Mucosa of rectum (tissue), 2 donors: ENCODE data around the gene COL18A1.

ENCODE experiments used
- H3K27ac ChIP-seq, 2 donors: one replicate each; pipeline ENCODE4 v1.7.0; 2013; ENCODE audit warnings: inconsistent platforms in 2 of 2, low read depth in 2 of 2, low read length in 2 of 2
- H3K27me3 ChIP-seq, 2 donors: one replicate each; pipeline ENCODE4 v1.7.0; 2013; ENCODE audit warnings: low read length in 2 of 2; ENCODE audit not compliant: control insufficient read depth in 2 of 2, insufficient read depth in 2 of 2
- H3K36me3 ChIP-seq, 2 donors: one replicate each; pipeline ENCODE4 v1.7.0; 2013; ENCODE audit warnings: low read length in 2 of 2; ENCODE audit not compliant: control insufficient read depth in 2 of 2, insufficient read depth in 2 of 2
- H3K4me1 ChIP-seq, 2 donors: one replicate each; pipeline ENCODE4 v1.7.0; 2013; ENCODE audit warnings: low read length in 2 of 2, mild to moderate bottlenecking in 1 of 2; ENCODE audit not compliant: control insufficient read depth in 2 of 2, insufficient read depth in 2 of 2
- H3K4me3 ChIP-seq, 2 donors: one replicate each; pipeline ENCODE4 v1.7.0; 2013; ENCODE audit warnings: low read length in 2 of 2
- H3K9ac ChIP-seq, 2 donors: one replicate each; pipeline ENCODE4 v1.7.0; 2013; ENCODE audit warnings: low read length in 2 of 2, low read depth in 1 of 2, mild to moderate bottlenecking in 1 of 2
- H3K9me3 ChIP-seq, 2 donors: one replicate each; pipeline ENCODE4 v1.7.0; 2013; ENCODE audit warnings: low read length in 2 of 2; ENCODE audit not compliant: control insufficient read depth in 2 of 2
- donor health status: healthy.
- donor health status: Normal muscosa, but diverticular disease.

Gene COL18A1

GRCh38 chr21:45482899-45483821 lies 78.2 kb downstream of the COL18A1 start:
- peak overlapping the region in 1 of 2 donors; percentile 74 for H3K27ac ChIP-seq
- H3K4me3 ChIP-seq, result peak overlapping the region in 1 of 2 donors; percentile 15
- H3K9ac ChIP-seq, result peak overlapping the region in 1 of 2 donors; percentile 32

GRCh38 chr21:45484318-45484717 lies 79.4 kb downstream of the COL18A1 start:
- H3K36me3 ChIP-seq, result peaks cover 0 to 3% of the 10 kb centered on the region in 2 donors
- no peak overlapping the region for H3K4me3 ChIP-seq

More at GRCh38 chr21:45482899-45483821, 78.2 kb downstream of the COL18A1 start:
- Histone ChIP-seq H3K36me3 (peaks cover 0 to 8% of the 10 kb centered on the region in 2 donors), H3K4me1 (peaks cover 0 to 2% of the 10 kb centered on the region in 2 donors), H3K27me3 (no peaks in the 10 kb centered on the region), H3K9me3 (no peaks in the 10 kb centered on the region)

GRCh38 chr21:45485686-45486442 lies 80.9 kb downstream of the COL18A1 start:
- no peak overlapping the region for H3K27ac ChIP-seq
- no peaks in the 10 kb centered on the region for H3K4me1 ChIP-seq
- no peak overlapping the region for H3K4me3 ChIP-seq
- no peaks in the 10 kb centered on the region for H3K9me3 ChIP-seq
- no peak overlapping the region for H3K9ac ChIP-seq
- peaks cover 0 to 2% of the 10 kb centered on the region in 2 donors for H3K36me3 ChIP-seq
- H3K27me3 ChIP-seq, result no peaks in the 10 kb centered on the region

More at GRCh38 chr21:45484318-45484717, 79.4 kb downstream of the COL18A1 start:
- H3K9ac ChIP-seq, result no peak overlapping the region
- no peaks in the 10 kb centered on the region for H3K9me3 ChIP-seq
- no peak overlapping the region for H3K27ac ChIP-seq
- no peaks in the 10 kb centered on the region for H3K27me3 ChIP-seq
- no peaks in the 10 kb centered on the region for H3K4me1 ChIP-seq

- no peak overlapping the region for H3K9ac ChIP-seq
- H3K9me3 ChIP-seq, result no peaks in the 10 kb centered on the region
- peaks cover 0 to 1% of the 10 kb centered on the region in 2 donors for H3K36me3 ChIP-seq
- H3K4me3 ChIP-seq, result no peak overlapping the region
- H3K27me3 ChIP-seq, result no peaks in the 10 kb centered on the region
- H3K27ac ChIP-seq, result no peak overlapping the region
- no peaks in the 10 kb centered on the region for H3K4me1 ChIP-seq
Observed at GRCh38 chr21:45486443-45487160, 81.6 kb downstream of the COL18A1 start.

GRCh38 chr21:45487161-45487806 lies 82.3 kb downstream of the COL18A1 start:
- Histone ChIP-seq H3K27ac (no peak overlapping the region), H3K36me3 (no peaks in the 10 kb centered on the region), H3K4me1 (no peaks in the 10 kb centered on the region), H3K27me3 (no peaks in the 10 kb centered on the region), H3K9ac (no peak overlapping the region), H3K4me3 (no peak overlapping the region), H3K9me3 (no peaks in the 10 kb centered on the region)

GRCh38 chr21:45487891-45488600 lies 83.1 kb downstream of the COL18A1 start:
- Histone ChIP-seq H3K4me3 (no peak overlapping the region), H3K9me3 (no peaks in the 10 kb centered on the region), H3K4me1 (no peaks in the 10 kb centered on the region), H3K9ac (no peak overlapping the region), H3K27me3 (no peaks in the 10 kb centered on the region), H3K27ac (no peak overlapping the region), H3K36me3 (no peaks in the 10 kb centered on the region)

GRCh38 chr21:45488931-45489721 lies 84.2 kb downstream of the COL18A1 start:
- Histone ChIP-seq H3K4me1 (no peaks in the 10 kb centered on the region), H3K36me3 (no peaks in the 10 kb centered on the region), H3K4me3 (no peak overlapping the region), H3K27ac (no peak overlapping the region), H3K27me3 (no peaks in the 10 kb centered on the region), H3K9ac (no peak overlapping the region), H3K9me3 (no peaks in the 10 kb centered on the region)

- Histone ChIP-seq H3K9ac (no peak overlapping the region), H3K9me3 (no peaks in the 10 kb centered on the region), H3K27me3 (no peaks in the 10 kb centered on the region), H3K4me1 (no peaks in the 10 kb centered on the region), H3K4me3 (no peak overlapping the region), H3K36me3 (no peaks in the 10 kb centered on the region), H3K27ac (no peak overlapping the region)
Observed at GRCh38 chr21:45489722-45489982, 84.7 kb downstream of the COL18A1 start.
